Vagina (tissue), 2 donors: Measurements from ENCODE around the gene PSPH.
"Not testable (repeated sequence)": the region's sequence is repeated elsewhere in the genome, so short reads cannot be mapped to it uniquely, and the experiment has no call there.

Experiments
- CTCF ChIP-seq, 3 experiments: fragments of 450-650 bp in 2 of 3; fragments of 200-600 bp in 1 of 3; sonication (generic) in 1 of 3; IDR thresholded peaks; one replicate each; pipeline ENCODE4 v1.5.1; 2017 to 2019; ENCODE audit warnings: antibody characterized with exemption in 3 of 3, mild to moderate bottlenecking in 2 of 3, moderate library complexity in 2 of 3
- POLR2A ChIP-seq, 2 donors: fragments of 450-650 bp; IDR thresholded peaks; one replicate each; pipeline ENCODE4 v1.6.1; 2017; ENCODE audit warnings: antibody characterized with exemption in 2 of 2, mild to moderate bottlenecking in 2 of 2, moderate library complexity in 2 of 2
- POLR2AphosphoS5 ChIP-seq, 2 donors: sonication (generic); formaldehyde crosslinking; IDR thresholded peaks; one replicate each; pipeline ENCODE4 v1.9.0; 2017; ENCODE audit warnings: antibody characterized with exemption in 2 of 2, mild to moderate bottlenecking in 2 of 2, low read depth in 1 of 2; ENCODE audit not compliant: insufficient read depth in 1 of 2

DNA sequence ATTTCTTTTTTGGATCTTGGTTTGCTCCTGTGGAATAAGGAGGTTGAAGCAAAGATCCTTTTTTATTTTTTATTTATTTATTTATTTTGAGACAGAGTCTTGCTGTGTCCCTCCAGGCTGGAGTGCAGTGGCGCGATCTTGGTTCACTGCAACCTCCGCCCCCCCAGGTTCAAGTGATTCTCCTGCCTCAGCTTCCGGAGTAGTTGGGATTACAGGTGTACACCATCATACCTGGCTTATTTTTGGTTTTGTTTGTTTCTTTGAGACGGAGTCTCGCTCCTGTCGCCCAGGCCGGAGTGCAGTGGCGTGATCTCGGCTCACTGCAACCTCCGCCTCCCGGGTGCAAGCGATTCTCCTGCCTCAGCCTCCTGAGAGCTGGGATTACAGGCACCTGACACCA, 15.1 kb upstream of the PSPH start:
- not testable (repeated sequence) for TF ChIP-seq CTCF (IDR thresholded peaks at IDR 0.05); POLR2A (IDR thresholded peaks at IDR 0.05); POLR2AphosphoS5 (IDR thresholded peaks at IDR 0.05; ENCODE audit: insufficient read depth in 1 of 2, low read depth in 1 of 2)
